Right lung (tissue), 5 donors: ENCODE data around the gene CFAP46. TPM values are rescaled to one million over a fixed set of nuclear protein-coding genes. Genes with fewer than 3 reads are reported as not detected.
"Not testable (repeated sequence)": the region's sequence is repeated elsewhere in the genome, so short reads cannot be mapped to it uniquely, and the experiment has no call there.

Source experiments
- DNase-seq, 2 donors: peaks; one replicate each; pipeline ENCODE4 v3.0.0-alpha.2; 2013
- polyA plus RNA-seq, 5 donors: library from polyadenylated mRNA; unstranded; fragments of 120-200 nt; gene quantifications; one replicate each; pipeline versions ENCODE4 v1.2.1 to v1.2.3, GENCODE V29; 2013; ENCODE audit warnings: inconsistent platforms in 1 of 5, low replicate concordance in 1 of 5; ENCODE audit not compliant: insufficient read length in 5 of 5, insufficient read depth in 1 of 5

The CFAP46 gene
- polyA plus RNA-seq, 5 donors = 2.3 to 5.2 (median 3.8) TPM

GRCh38 chr10:132845041-132845551, 97.3 kb downstream of the CFAP46 start:
- DNase-seq = no peak

GRCh38 chr10:132844069-132844809, 98.1 kb downstream of the CFAP46 start:
- DNase-seq = no peak

GRCh38 chr10:132843276-132843675, 99.1 kb downstream of the CFAP46 start:
- not testable (repeated sequence) for DNase-seq

GRCh38 chr10:132842397-132842796, 100.0 kb downstream of the CFAP46 start:
- no peak for DNase-seq

- no peak for DNase-seq
Observed at GRCh38 chr10:132841615-132841975, 100.8 kb downstream of the CFAP46 start.

- no peak for DNase-seq
Observed at GRCh38 chr10:132840698-132841614, 101.4 kb downstream of the CFAP46 start.

GRCh38 chr10:132839061-132839460, 103.3 kb downstream of the CFAP46 start:
- no peak for DNase-seq

- no peak for DNase-seq
Observed at GRCh38 chr10:132838346-132838970, 103.9 kb downstream of the CFAP46 start.

GRCh38 chr10:132837905-132838304, 104.5 kb downstream of the CFAP46 start:
- DNase-seq = no peak

- peak in 1 of 2 donors; percentile 17 for DNase-seq
Observed at GRCh38 chr10:132836832-132837540, 105.4 kb downstream of the CFAP46 start.

GRCh38 chr10:132836248-132836831, 106.0 kb downstream of the CFAP46 start:
- DNase-seq = no peak

GRCh38 chr10:132835848-132836233, 106.5 kb downstream of the CFAP46 start:
- DNase-seq = no peak

- no peak for DNase-seq
Observed at GRCh38 chr10:132834891-132835847, 107.2 kb downstream of the CFAP46 start.

GRCh38 chr10:132834311-132834761, 108.0 kb downstream of the CFAP46 start:
- no peak for DNase-seq

- DNase-seq = no peak
Observed at GRCh38 chr10:132833421-132834111, 108.8 kb downstream of the CFAP46 start.

- no peak for DNase-seq
Observed at GRCh38 chr10:132832186-132832969, 110.0 kb downstream of the CFAP46 start.

- no peak for DNase-seq
Observed at GRCh38 chr10:132829403-132829802, 113.0 kb downstream of the CFAP46 start.

- no peak for DNase-seq
Observed at GRCh38 chr10:132828681-132829080, 113.7 kb downstream of the CFAP46 start.
